CD4-positive, alpha-beta T cell treated with Interleukin-6 for 4 hours (primary cell): ENCODE data around the gene PON2.

Source experiments
- DNase-seq: peaks from one replicate; pipeline ENCODE4 v3.0.0-alpha.2; 2020; ENCODE audit warnings: mixed read lengths

The PON2 gene

GRCh38 chr7:95441042-95441823 is 6.4 kb upstream of the PON2 start:
- no peak for DNase-seq

GRCh38 chr7:95440394-95441038 is 5.7 kb upstream of the PON2 start:
- no peak for DNase-seq

- no peak for DNase-seq
These were observed 1.6 kb upstream of the PON2 start for GRCh38 chr7:95436407-95436806.

- DNase-seq: peak; percentile 3
These were observed 573 bp upstream of the PON2 start for GRCh38 chr7:95435422-95435780.

GRCh38 chr7:95433952-95434556 is 774 bp downstream of the PON2 start:
- no peak for DNase-seq

- DNase-seq: no peak
These were observed 1.7 kb downstream of the PON2 start for GRCh38 chr7:95433129-95433528.

- DNase-seq: no peak
These were observed 2.2 kb downstream of the PON2 start for GRCh38 chr7:95432606-95433005.

GRCh38 chr7:95430864-95431263 is 4.0 kb downstream of the PON2 start:
- DNase-seq: no peak

- DNase-seq: no peak
These were observed 5.4 kb downstream of the PON2 start for GRCh38 chr7:95429241-95429990.

GRCh38 chr7:95427914-95428516 is 6.8 kb downstream of the PON2 start:
- no peak for DNase-seq

- DNase-seq: no peak
These were observed 7.7 kb downstream of the PON2 start for GRCh38 chr7:95427166-95427565.

GRCh38 chr7:95425694-95426093 is 9.1 kb downstream of the PON2 start:
- no peak for DNase-seq

- DNase-seq: no peak
These were observed 10.1 kb downstream of the PON2 start for GRCh38 chr7:95424716-95425115.

GRCh38 chr7:95421847-95422444 is 12.9 kb downstream of the PON2 start:
- no peak for DNase-seq

GRCh38 chr7:95421000-95421846 is 13.6 kb downstream of the PON2 start:
- no peak for DNase-seq

- no peak for DNase-seq
These were observed 22.8 kb downstream of the PON2 start for GRCh38 chr7:95412075-95412474.

- no peak for DNase-seq
These were observed 23.2 kb downstream of the PON2 start for GRCh38 chr7:95411666-95412065.

GRCh38 chr7:95411036-95411435 is 23.8 kb downstream of the PON2 start:
- DNase-seq: no peak

GRCh38 chr7:95407751-95408150 is 27.1 kb downstream of the PON2 start:
- DNase-seq: no peak

- DNase-seq: no peak
These were observed 29.0 kb downstream of the PON2 start for GRCh38 chr7:95405800-95406199.

GRCh38 chr7:95405208-95405607 is 29.6 kb downstream of the PON2 start:
- no peak for DNase-seq
